NCI-H446 (cell line): ENCODE data around the gene FITM2.
"Not testable (repeated sequence)": the region's sequence is repeated elsewhere in the genome, so short reads cannot be mapped to it uniquely, and the experiment has no call there.

ENCODE experiments used
- DNase-seq, 2 experiments: peaks; one replicate each; lab custom pipeline; 2025; lab: John Stamatoyannopoulos, UW

Gene FITM2

DNA sequence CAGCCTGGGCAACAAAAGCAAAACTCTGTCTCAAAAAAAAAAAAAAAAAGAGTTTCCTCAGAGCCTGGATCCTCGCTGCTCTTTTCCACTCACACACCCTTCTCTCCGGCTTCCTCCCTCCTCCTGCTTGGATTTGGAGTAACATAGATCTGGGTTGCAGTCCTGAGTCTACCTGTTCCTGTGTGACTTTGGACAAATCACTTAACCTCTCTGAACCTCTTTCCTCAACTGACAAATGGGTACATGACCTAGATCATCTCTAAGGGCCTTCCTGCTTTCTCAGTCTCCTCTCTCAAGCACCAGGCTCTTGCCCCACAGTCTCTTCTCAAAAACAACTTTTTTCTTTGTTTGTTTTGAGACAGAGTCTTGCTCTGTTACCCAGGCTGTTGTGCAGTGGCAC, 20.2 kb upstream of the FITM2 start:
- DNase-seq = no peak

DNA sequence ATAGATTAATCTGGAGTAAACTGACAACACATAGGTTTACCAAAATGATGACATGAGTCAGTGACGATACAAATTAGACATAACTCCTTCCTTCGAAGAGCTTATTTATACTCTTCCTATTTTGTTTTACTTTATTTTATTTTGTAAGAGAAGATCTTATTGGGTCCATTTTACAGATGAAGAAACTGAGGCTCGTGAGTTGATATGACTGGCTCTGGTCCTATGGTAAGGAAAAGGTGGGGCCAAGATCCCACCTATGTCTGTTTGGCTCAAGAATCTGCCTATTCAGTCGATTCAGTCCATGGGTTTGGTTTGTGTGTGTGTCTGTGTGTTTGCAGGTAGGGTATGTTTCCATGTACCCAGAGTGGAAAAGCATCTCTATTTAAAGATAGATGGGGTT, 17.4 kb upstream of the FITM2 start:
- no peak for DNase-seq

GRCh38 chr20:44327748-44328147, 16.7 kb upstream of the FITM2 start:
- DNase-seq = not testable (repeated sequence)

DNA sequence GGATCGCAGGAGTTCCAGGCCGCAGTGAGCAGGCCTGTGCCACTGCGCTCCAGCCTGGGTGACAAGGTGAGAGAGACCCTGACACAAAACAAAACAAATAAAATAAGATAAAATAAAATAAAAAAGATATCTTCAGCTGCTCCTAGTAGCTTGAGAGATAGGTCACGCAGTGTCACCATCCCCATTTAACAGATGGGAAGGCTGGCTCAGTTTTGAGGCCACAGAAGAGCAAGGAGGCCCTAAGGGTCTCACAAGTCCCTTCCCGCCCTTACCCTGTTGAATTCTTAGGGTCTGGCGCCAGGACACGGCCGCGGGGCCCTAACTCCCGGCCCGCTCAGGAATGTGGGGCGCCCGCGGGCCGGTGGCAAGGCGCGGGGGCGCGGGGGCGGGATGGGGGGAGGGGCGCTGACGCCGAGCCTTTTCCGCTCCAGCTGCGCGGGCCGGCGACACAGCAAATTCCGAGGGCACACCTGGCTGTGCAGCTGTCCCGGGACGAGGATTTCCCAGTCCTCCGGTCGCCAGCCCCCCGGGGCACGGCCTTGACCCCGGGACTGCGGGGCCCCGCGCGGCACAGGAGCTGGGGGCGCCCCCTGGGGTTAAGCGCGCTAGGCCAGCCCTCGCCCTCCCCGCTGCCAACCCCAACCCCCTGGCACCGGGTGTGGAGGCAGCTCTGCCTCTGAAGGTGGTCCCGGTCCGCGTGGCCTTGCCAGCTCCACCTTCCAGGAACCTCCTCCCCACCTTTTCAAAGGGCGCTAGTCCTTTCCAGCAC, 15.6 kb upstream of the FITM2 start:
- no peak for DNase-seq

GRCh38 chr20:44324343-44324742, 13.3 kb upstream of the FITM2 start:
- no peak for DNase-seq

GRCh38 chr20:44319839-44320422, 8.9 kb upstream of the FITM2 start:
- no peak for DNase-seq

DNA sequence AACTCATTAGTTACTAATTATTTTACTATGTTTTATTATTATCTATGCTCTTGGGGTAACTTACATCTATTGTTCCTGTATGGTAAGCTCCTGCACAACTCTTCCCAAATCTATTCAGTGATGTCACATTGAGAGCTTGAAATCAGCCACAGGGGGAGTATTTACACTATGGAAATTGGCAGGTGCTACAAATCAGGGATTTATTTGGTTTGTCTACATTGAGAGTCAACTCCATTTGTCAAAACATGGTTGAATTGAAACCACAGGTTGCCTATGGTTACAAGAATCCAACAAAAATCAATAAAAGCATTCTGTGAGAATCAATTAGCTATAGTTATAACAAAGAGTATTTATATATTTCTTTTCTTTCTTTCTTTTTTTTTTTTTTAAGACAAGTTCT, 3.9 kb upstream of the FITM2 start:
- DNase-seq = no peak

GRCh38 chr20:44309763-44310663, 989 bp downstream of the FITM2 start:
- DNase-seq = peak in 1 of 2 experiments; percentile 26

- DNase-seq = no peak
These were observed 4.1 kb downstream of the FITM2 start for GRCh38 chr20:44306927-44307326.

GRCh38 chr20:44304383-44304782, 6.6 kb downstream of the FITM2 start:
- DNase-seq = no peak

- no peak for DNase-seq
These were observed 8.3 kb downstream of the FITM2 start for GRCh38 chr20:44302736-44303135.

DNA sequence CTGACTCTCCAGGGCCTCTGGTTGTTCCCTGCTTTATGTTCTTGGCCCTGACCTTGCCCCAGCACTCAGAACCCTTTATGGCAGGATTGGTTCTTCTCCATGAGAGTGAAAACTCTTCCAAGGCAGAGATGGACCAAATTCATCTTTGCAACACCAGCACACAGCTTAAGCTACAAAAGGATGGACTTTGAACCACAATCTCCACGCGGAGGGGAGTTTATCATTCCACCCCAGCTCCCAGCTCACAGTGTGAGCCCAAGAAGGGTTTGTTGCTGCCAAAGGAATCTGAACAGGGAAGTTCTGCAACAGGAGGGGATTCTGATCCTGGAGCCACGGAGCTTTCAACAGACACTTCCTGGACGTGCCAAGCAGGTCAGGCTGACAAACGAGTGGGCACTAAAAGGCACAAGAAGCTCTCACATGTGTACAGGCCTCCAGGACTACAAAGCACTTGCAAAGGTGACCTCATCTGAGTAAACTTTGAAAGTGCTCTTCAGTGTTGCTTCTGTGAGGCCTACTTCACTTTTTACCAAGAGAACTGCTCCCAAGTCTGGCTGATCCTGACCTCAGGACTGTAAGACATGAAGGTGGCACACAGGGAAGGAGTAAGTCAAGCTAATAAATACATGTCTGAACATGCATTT, 8.9 kb downstream of the FITM2 start:
- DNase-seq = no peak

DNA sequence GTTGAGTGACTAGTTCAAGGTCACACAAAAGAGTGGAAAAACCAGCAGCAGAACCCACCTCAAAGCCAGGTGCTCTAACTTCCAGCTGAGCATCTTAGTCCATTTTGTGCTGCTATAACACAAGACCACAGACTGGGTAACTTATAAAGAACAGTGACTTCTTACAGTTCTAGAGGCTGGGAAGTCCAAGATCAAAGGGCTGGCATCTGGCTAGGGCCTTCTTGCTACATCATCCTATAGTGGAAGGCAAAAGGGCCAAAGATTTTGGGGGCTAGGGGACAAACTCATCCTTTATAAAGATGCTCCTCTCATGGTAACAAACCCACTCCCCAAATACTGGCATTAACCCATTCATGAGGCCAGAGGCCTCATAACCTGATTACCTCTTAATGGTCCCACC, 9.7 kb downstream of the FITM2 start:
- DNase-seq = no peak

- not testable (repeated sequence) for DNase-seq
These were observed 11.9 kb downstream of the FITM2 start for GRCh38 chr20:44299011-44299535.

DNA sequence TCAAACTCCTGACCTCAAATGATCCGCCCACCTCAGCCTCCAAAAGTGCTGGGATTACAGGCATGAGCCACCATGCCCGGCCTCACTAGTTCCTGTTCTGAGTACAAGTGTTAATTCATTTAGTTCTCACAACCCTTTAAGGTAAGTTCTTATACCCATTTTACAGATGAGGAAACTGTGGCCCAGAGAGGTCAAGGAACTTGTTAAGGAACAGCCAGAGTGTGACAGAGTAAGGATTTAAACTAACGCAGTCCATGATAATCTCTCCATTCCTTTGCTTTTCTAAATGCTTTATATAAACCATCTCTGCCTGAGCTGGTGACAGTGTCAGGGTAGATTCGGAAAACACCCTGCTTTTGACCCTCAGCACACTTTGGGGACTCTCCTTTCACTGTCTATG, 13.3 kb downstream of the FITM2 start:
- DNase-seq = no peak

DNA sequence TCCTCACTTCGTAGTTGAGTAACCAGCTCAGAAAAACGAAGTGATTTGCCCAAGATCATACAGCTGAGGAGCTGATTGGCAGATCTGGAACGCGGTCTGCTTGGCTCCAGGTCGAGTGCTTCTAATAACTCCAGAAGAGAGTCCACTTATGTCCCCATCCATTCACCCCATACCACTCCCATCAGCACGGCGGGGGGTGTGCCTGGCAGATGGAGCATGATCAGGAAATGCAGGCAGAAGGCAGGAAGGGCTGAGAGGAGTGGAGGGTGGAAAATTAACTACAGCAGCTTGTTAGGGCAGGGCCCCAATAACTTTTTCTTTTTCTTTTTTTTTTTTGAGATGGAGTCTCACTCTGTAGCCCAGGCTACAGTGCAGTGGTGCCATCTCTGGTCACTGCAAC, 15.0 kb downstream of the FITM2 start:
- DNase-seq = peak in 1 of 2 experiments; percentile 44

DNA sequence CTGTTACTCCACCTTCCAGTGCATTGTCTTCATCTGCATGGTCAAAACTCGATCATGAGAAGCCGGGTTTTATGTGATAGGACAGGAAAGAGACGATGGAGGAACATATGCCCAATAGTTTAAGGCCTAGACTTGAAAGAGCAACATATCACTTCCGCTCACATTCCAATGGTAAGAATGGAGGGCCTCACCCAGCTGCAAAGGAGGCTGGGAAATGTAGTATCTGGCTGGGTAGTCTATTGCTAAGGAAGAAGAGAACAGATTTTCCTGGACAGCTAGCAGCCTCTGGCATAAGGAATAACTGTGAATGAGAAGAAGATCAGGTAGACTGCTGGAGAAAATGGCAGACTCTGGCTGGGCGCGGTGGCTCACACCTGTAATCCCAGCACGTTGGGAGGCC, 19.2 kb downstream of the FITM2 start:
- DNase-seq = no peak

DNA sequence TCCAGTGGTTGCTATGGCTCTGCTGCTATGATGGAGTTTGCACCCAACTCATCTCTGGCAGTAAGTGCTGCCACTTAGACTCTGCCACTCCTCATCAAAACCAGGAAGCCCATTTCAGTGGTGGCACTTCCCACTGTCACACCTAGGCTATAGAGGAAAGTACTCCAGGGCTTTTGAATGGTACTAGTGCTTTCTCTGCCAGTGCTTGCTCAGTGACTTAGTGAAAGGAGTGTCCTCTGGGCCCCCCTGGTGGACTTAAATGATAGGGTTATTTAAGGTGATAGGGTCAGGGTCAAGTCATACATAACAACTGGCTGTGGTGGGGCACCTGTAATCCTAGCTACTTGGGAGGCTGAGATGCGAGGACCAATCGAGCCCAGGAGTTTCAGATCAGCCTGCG, 22.8 kb downstream of the FITM2 start:
- DNase-seq = no peak

DNA sequence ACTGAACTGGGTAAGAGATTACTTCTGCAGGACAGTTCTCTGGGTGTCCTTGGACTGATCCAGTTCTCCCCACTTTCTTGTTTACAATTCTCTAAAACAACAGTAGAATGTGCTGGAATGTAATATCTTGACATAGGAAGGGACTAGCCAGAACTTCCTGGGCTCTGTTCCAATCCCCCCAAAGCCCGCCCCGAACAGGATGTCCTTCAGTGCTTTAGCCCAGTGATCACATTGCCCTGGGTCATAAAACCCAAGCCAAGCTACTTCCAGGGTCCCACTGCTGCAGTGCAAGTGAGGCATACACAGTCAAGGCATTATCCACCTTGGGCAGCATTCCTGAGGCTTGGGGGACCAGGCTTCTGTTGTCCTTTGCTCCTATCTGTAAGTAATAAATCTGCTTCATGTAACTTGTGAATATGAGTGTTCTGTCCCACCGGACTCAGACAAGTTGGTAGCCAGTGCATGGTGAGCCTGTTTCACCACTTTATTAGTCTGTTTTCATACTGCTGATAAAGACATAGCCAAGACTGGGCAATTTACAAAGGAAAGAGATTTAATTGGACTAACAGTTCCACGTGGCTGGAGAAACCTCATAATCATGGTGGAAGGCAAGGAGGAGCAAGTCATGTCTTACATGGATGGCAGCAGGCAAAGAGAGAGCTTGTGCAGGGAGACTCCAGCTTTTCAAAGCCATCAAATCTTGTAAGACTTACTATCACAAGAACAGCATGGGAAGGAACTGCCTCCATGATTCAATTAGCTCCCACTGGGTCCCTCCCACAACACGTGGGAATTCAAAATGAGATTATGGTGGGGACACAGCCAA, 23.5 kb downstream of the FITM2 start:
- DNase-seq = no peak

GRCh38 chr20:44284032-44284431, 27.0 kb downstream of the FITM2 start:
- DNase-seq = no peak

DNA sequence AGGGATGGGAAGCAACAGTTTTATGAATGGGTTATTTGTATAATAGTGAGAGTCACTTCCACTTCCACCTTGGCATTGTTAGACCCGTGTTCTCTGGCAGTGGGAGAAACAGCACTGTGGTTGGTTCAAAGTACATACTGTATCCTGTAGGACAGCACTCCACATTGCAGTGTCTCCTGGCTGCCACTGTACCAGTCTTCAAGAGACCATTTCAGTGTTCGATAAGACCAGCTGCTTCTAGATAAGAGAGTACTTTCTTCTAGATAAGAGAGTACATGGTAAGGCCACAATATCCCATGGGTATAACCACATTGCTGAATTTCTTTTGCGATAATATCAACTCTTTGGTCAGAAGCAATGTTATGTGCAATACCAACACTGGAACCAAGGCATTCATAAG, 28.8 kb downstream of the FITM2 start:
- no peak for DNase-seq
